HG02840 (cell line): ENCODE data around the gene RUNX1.

Experiments used
- ATAC-seq: cut with Tn5 transposase; IDR thresholded peaks from one replicate; pipeline ENCODE4 v1.9.1; 2021; ENCODE audit warnings: mild to moderate bottlenecking, moderate library complexity, moderate number of reproducible peaks; ENCODE audit not compliant: unreplicated experiment, low FRiP score

Gene RUNX1

DNA sequence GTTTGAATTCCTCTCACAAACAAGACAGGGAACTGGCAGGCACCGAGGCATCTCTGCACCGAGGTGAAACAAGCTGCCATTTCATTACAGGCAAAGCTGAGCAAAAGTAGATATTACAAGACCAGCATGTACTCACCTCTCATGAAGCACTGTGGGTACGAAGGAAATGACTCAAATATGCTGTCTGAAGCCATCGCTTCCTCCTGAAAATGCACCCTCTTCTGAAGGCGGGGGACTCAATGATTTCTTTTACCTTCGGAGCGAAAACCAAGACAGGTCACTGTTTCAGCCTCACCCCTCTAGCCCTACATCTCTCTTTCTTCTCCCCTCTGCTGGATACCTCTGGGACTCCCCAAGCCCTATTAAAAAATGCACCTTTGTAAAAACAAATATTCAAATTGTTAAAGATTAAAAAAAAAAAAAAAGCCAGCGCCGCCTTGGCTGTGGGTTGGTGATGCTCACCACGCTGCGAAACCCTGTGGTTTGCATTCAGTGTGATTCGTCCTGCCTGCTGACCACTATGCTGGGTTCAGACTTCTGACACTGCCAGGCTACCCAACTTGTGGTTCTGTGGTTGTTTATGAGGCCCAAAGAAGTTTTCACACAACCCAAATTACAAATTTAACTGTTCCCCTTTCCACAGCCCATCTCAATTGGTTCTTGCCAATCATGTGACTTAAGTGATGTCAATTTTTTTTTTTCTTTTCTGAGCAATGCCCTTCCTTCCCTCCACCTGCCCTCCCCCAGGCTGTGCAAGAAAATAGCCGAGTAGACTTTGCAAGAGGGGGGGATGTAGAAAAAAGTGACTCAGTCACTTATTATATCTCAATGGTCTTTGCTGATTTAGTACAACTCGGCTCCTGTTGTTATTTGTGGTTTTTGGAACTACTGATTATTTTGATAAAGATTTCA is at the start of gene RUNX1:
Gene RUNX1, minus strand, starts transcription at position 597 of the 912 bp plus-strand sequence.
- ATAC-seq = peak; percentile 66

DNA sequence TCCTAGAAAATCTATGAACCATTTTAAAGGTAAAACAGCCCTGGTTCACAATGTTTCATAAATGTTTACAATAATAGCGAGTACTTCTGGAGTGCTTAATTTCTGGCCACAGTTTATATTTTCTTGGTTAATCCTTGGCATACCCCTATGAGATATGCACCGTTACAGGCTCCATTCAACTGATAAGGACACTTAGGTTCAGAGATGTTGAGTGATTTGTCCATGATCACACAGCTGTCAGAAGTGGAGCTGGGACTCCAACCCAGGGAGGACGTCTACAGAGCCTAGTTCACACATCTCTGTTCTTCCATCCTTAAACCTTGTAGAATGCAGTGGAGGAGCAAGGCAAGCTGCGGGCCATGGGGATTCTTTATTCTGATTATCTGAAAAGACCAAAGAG is 48.4 kb upstream of the RUNX1 start:
- no peak for ATAC-seq

DNA sequence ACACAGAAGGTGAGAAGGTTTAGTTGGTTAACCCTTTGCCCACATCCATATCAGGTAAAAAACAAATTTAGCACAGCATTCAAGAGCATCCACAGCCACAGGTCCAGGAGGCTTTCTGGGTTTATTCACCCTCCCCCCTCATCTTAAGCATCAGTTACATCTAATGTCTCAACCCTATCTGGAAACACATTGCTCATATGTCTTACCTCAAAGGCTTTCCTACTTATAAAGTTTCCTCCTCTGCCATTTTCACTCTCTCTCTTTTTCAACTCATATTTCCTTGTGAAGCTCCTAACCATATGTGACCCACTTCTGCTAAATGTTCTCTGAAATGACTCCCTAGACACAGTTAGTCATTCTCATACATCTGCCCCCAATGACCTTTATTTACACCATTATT is 47.9 kb upstream of the RUNX1 start:
- ATAC-seq = no peak

DNA sequence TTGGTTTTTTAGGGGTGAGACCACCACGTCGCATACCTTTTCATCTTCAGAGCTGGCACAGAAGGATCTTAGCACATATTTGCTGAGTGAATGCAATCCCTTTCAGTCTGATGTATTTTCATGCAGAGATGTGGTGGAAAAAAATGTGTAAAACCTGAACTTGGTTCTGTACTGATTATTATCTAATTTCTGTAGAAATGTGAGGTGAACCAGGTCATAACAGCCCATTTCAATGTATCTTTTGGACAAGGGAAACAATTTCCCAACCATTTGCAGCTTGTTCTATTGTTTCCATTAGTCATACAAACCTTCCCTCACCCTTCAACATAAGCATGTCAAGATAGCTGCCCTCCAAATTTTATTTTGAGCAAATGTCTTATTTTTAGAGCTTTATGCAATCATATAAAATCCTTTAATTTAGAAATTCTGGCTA is 46.8 kb upstream of the RUNX1 start:
- ATAC-seq = no peak

DNA sequence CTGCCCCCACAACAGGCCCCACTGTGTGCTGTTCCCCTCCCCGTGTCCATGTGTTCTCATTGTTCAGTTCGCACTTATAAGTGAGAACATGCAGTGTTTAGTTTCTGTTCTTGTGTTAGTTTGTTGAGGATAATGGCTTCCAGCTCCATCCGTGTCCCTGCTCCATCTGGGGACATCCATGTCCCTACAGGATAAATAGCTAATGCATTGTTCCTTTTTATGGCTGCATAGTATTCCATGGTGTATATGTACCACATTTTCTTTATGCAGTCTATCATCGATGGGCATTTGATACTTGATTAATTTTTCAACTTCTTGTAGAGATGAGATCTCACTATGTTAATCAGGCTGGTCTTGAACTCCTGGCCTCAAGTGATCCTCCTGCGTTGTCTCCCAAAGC is 44.4 kb upstream of the RUNX1 start:
- ATAC-seq = no peak

DNA sequence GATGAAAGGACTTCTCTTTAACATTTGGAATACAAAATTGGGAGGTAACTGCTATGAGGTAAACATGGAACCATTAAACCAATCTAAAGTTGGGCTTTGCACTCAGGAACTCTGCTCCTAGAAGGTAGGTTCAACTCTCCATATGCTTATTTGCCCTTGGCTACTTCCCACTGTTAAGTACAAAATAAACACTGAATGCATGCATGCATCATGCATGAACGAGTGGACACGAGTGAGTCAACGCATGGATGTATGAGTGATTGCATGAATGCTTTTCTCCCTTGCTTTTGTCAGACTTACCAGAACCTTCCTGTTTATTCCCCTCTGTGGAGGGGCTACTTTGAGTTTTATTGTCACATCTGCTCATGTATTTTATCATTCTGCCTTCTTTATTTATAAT is 42.4 kb upstream of the RUNX1 start:
- no peak for ATAC-seq

DNA sequence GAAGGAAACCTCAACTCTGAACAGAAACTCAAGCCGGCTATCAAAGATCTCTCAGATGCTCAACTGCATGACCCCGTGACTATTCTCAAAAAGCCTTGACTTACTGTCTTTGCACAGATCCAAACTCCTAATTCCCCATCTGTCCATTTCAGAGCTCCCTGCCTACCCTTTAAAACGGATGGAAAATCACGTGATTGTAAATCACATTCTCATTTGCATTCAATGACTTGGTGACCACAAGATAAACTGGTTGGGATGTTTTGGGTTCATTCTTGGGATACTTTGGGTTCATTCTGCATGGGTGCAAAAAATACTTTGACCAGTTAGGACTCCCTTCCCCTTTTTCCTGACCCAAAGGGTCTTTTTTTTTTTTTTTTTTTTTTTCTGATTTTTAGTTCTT is 41.3 kb upstream of the RUNX1 start:
- ATAC-seq = no peak

DNA sequence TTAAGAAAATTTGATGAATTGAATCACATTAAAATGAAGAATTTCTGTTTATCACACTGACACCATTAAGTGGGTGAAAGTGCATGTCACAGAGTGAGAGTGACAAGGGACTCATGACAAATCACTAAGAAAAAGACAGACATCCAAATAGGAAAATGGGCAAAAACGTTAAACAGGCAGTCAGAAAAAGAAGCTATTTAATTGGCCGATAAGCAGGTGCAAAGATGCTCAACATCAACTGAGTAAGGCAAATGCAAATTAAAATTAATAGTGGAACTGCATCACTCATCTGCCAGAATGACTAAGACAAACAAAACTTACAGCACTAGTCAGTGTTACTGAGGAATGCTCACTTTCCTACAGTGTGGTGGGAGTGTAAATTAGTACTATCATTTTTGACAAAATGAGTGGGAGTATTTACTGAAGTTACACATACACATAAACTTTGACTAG is 39.2 kb upstream of the RUNX1 start:
- no peak for ATAC-seq

DNA sequence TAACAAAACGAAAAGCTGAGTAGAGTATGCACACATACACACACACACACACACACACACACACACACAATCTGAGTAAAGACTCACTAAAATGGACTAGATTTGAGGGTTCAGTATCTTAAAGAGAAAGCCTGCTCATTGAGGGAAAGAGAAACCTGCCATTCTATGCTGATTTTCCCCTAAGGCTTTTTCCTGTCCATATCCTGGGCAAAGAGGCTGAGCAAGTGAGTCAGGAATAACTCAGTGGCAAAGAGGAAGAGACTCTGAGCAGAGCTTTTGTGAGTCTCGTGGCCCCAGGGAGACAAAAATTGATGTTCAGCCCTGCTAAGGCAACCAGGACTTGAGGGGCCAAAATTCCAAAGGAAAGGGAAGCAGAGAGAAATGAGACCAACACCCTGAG is 37.3 kb upstream of the RUNX1 start:
- no peak for ATAC-seq

DNA sequence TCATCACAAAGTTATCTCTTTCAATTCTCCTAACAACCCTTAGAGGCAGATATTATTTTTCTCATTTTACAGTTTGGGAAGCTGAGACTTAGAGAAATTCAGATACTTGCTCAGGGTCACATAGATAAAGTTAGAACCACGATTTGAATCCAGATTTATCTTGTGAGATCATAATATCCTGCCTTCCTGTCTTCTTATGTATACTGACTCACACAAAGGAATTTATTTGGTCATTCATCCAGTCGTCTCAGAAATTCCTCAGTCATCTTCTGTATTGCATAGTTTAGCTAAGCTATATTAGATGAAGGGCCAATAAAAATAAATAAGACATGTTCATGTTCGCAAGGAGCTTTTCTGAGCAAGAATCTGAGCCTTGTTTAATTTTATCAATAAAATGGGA is 35.8 kb upstream of the RUNX1 start:
- ATAC-seq = no peak

DNA sequence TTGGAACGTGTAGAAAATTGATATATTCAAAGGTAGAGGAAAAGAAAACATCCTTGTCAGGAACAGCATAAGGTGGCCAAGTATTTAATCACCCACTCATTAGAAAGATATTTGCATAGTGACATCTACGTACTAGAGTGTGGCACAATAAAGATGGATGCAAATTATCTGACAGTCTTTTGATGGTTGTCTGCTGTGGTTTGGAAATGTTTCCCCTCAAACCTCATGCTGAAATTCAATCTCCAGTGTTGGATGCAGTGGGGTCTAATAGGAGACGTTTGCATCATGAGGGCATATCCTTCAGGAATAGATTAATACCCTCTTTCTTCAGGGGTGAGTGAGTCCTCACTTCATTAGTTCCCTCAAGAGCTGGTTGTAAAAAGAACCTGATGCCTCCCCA is 34.1 kb upstream of the RUNX1 start:
- ATAC-seq = no peak

DNA sequence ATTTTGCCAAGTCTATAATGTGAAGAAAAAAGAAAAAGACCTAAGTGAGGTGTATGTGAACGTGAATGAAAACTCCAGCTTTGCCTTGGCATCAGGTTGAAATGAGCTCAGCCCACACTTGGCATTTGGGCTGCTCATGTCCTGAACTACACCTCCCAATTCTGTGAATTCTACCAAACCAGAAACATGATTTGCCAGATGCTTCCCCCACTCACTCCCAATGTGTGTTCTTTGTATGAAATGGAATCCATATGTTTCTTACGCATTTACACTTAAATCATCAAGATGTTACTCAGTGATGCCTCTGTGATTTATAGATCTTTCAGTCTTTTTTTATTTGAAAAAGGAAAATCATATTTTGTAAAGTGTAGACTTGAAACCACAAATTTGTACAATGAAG is 32.8 kb upstream of the RUNX1 start:
- ATAC-seq = no peak

DNA sequence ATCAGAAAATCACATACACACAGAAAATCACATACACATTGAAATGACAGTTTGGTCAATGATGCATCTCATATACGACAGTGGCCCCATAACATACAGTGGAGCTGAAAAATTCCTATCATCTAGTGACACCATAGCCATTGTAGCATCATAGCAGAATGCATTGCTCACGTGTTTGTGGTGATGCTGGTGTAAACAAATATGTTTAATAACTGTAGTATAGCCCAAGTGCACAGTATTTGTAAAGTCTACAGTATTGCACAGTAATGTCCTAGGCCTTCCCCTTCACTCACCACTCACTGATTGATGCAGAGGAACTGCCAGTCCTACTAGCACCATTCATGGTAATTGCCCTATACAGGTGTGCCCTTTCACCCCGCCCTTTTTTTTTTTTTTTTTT is 30.1 kb upstream of the RUNX1 start:
- no peak for ATAC-seq

DNA sequence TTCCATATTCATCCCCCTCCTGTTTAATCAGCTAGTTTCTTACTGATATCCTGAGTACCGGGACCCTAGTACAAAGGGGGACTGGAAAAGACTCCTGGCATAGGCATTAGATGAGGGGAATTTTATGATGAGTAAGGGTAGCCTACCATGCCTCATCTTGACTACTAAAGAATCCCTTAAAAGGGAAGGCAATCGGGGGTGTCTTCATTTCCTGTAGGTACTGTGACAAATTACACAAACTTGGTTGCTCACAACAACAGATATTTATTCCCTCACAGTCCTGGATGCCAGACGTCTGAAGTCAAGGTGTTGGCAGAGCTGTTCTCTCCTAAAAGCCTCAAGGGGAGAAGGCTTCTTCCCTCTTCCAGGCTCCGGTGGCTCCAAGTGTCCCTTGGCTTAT is 28.9 kb upstream of the RUNX1 start:
- ATAC-seq = no peak

DNA sequence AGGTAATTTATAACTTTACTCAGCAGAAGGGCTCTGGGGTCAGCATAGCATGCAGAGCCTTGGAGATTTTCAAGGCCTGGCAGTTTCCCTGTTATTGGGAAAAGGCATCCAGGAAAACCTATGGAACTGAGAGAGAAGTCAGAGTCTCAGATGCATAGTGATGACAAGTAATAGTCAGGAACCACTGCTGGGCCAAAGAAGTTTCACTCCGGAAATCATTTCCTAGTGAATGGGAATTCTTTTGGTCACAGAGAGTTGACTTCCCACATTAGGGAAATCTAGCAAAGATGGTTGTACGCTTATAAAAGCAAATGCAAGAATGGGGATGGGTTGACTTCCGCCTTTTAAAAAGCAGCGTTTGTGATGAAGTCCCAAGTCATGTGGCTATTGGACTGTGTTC is 28.4 kb upstream of the RUNX1 start:
- ATAC-seq = no peak

DNA sequence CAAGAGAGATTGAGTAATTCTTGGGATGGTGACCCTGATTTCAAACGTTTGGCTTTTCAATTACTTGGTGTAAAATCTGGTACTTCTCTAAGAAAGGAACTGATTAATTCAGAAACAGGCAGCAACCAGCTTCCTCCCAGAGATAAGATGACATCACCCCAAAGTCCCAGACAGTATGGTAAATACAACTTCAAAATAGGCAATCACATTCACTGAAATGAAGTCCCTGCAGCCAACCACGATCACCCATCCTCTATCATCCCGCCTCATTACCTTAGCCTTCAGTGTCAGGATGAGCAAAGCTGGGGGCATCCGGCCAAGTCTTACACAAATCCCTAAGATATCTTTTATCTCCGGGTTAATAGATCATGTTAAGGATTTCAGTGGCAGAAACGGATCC is 26.4 kb upstream of the RUNX1 start:
- ATAC-seq = no peak

DNA sequence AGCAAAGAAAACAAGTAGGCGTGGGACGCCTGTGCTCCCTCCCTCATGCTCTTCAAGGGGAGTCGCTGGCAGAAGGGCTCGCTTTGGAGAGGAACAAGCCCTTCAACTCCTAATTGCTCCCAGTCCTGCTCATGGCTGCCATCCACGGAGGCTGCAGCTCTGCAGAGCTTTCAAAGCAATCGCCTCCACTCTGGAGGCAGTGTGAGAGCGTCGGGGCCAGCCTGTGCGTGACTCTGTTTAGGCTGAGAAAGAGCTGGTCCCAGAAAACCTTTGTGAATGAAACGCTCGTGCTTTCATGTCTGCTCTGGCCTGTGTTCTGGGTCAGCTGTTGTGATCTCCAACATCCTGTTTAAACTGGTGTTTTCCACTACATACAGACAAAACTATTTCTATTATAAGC is 23.9 kb upstream of the RUNX1 start:
- no peak for ATAC-seq

DNA sequence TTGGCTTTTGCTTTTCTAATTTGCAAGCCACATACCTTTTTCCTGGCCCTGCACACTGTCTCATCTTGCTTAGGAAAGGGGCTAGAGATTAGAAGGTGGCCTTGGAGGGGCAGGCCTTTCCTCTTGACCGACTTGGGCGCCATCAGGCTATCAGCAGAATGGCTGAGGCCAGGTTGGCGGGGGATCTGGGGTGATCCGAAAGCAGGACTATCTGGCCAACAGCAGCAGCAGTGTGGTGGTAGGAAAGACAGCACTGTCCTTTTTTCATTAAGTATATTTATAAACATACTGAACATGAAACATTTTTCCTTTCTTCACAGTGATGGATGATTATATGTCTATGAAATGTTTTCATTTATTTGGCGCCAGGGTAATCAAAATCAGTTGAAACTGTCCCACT is 23.5 kb upstream of the RUNX1 start:
- no peak for ATAC-seq

DNA sequence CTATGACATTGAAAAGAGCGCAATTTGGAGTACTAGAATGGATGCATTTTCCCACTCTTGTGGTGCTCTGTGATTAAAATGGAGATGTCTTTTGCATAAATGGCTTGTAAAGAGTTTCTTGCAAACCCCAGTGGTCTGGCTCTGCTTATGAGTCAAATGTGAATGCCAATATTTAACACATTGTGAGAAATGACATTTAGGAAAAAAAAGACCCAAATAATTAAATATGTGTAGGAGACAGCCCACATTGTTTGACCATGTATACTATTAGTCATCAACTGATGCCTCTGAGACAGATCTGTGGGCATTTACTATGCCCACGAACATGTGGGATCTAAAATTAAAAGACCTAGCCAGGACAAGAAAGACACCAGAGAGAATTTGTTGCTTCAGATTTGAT is 22.2 kb upstream of the RUNX1 start:
- ATAC-seq = no peak

DNA sequence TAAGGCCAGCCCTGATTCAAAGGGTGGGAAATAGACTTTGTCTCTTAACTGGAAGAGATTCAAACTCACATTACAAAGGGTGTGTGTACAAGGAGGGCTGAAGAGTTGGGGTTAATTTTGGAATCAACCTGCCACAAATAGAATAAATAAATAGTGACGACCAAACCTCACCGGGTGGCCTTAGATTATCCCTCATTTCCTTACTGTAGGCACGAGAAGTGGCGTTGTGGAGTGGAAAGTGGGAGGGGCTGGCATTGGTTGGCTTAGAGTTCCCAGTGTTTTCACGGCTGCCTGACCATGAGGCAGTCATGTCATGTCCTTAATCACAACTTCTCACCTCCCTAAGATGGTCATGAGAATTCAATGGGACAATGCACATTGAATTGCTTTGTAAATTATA is 21.3 kb upstream of the RUNX1 start:
- no peak for ATAC-seq

DNA sequence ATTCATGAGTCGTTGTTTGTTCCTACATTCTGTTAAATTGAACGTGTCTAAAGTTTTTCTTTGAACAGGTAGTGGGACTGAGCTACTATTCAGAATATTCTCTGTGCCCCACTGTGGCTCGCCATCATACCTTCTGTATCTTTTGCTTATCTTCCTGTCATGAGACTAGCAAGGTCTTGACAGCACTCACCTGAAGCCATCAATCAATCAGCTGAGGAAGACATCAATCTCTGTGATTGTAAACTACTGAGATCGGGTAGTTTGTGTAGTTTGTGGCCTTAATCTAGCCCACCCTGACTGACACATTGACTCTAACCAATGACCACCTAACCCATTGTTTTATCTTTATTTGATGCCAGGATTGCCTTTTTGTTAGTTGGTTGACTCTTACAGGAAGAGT is 17.7 kb upstream of the RUNX1 start:
- no peak for ATAC-seq

DNA sequence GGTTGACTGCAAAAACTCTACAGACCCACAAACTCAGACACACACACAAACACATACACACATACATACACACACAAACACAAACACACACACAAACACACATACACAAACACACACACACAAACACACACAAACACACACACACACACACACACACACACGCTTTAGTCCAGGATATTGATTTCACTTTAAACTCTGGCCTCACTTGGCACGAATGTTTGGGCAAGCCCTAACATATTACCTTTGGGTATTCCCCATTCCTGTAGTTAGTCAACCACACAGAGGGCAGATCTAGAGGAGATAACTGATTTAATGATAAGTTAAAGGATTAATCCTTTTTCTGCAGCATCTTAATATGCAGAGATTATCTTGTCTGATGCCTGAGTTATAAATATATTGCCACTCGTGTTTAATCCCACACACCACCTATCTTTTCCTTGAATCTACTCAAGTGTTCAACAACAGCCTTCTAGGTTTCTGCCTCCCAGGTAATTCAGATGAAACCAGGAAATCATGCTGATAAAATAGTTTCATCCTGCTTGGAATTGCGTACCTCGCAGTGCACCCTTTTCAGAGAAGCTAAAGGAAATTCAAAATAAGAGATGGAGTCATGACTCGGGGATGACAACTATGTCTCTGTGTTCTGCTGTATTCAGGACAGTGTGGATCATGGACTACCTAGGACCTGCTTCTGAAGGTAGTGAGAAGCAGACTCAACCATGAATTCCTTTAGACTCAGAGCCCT is 14.5 kb upstream of the RUNX1 start:
- ATAC-seq = no peak
